Neural progenitor cell (in vitro differentiated cells): ENCODE results near the gene ITGAL. TPM values are rescaled to one million over a fixed set of nuclear protein-coding genes. Genes with fewer than 3 reads are reported as not detected.

Source experiments
- DNase-seq: peaks from one replicate; pipeline ENCODE4 v3.0.0-alpha.2; 2016; ENCODE audit warnings: low spot score
- H2AFZ ChIP-seq: fragments of 200-600 bp; sonication (generic); replicated peaks from 2 replicates; pipeline ENCODE4 v1.6.1; 2016; ENCODE audit warnings: antibody characterized with exemption
- H3F3A ChIP-seq: fragments of 200-600 bp; sonication (generic); 2 replicates; pipeline ENCODE4 v1.6.1; 2016; ENCODE audit warnings: antibody characterized with exemption, low read depth
- H3K27ac ChIP-seq: fragments of 200-600 bp; sonication (generic); 2 replicates; pipeline ENCODE4 v1.5.1; 2016; ENCODE audit warnings: mild to moderate bottlenecking
- H3K27me3 ChIP-seq: fragments of 200-600 bp; sonication (generic); 2 replicates; pipeline ENCODE4 v1.6.1; 2016; ENCODE audit warnings: mild to moderate bottlenecking, moderate library complexity
- H3K36me3 ChIP-seq: fragments of 200-600 bp; sonication (generic); 2 replicates; pipeline ENCODE4 v1.5.1; 2016
- H3K4me1 ChIP-seq: fragments of 200-600 bp; sonication (generic); 2 replicates; pipeline ENCODE4 v1.6.1; 2016; ENCODE audit warnings: mixed run types
- H3K4me2 ChIP-seq: fragments of 200-600 bp; sonication (generic); 2 replicates; pipeline ENCODE4 v1.6.1; 2016
- H3K4me3 ChIP-seq: fragments of 200-600 bp; sonication (generic); 2 replicates; pipeline ENCODE4 v1.5.1; 2016
- H3K79me2 ChIP-seq: fragments of 200-600 bp; sonication (generic); 2 replicates; pipeline ENCODE4 v1.6.1; 2016; ENCODE audit warnings: low read depth
- H3K9ac ChIP-seq: fragments of 200-600 bp; sonication (generic); 2 replicates; pipeline ENCODE4 v1.6.1; 2016
- H3K9me3 ChIP-seq: fragments of 200-600 bp; sonication (generic); 2 replicates; pipeline ENCODE4 v1.5.1; 2016; ENCODE audit warnings: low read depth
- H4K20me1 ChIP-seq: fragments of 200-600 bp; sonication (generic); 2 replicates; pipeline ENCODE4 v1.6.1; 2016; ENCODE audit warnings: low read depth
- H3K27ac Mint-ChIP-seq: 3 replicates; pipeline ENCODE4 v1.8.0; 2021; ENCODE audit warnings: mixed read lengths
- H3K27me3 Mint-ChIP-seq: 2 replicates; pipeline ENCODE4 v1.8.0; 2022; ENCODE audit warnings: low read depth, mild to moderate bottlenecking, inconsistent platforms, moderate library complexity, mixed read lengths; ENCODE audit not compliant: insufficient read depth
- H3K36me3 Mint-ChIP-seq: 3 replicates; pipeline ENCODE4 v1.8.0; 2021; ENCODE audit warnings: mixed read lengths
- H3K4me1 Mint-ChIP-seq: 3 replicates; pipeline ENCODE4 v1.8.0; 2021; ENCODE audit warnings: mixed read lengths
- H3K4me3 Mint-ChIP-seq: 3 replicates; pipeline ENCODE4 v1.8.0; 2021; ENCODE audit warnings: mild to moderate bottlenecking, moderate library complexity, mixed read lengths
- H3K9me3 Mint-ChIP-seq: 3 replicates; pipeline ENCODE4 v1.8.0; 2020; ENCODE audit warnings: mixed read lengths
- EZH2 ChIP-seq: fragments of 200-600 bp; sonication (generic); IDR thresholded peaks from 2 replicates; pipeline ENCODE4 v1.6.1; 2017; ENCODE audit warnings: antibody characterized with exemption, mild to moderate bottlenecking, moderate library complexity
- EZH2phosphoT487 ChIP-seq: fragments of 200-600 bp; sonication (generic); IDR thresholded peaks from 2 replicates; pipeline ENCODE4 v1.6.1; 2017; ENCODE audit warnings: antibody characterized with exemption
- total RNA-seq: library from RNA; depleted of rRNA; stranded (reverse); fragments of >200 nt; gene quantifications from 2 replicates; pipeline ENCODE4 v1.2.3, GENCODE V29; 2015; ENCODE audit warnings: low replicate concordance
- TF ChIP-seq, protein P1 (sequence below): fragments of 200-600 bp; sonication (generic); IDR thresholded peaks from 2 replicates; pipeline ENCODE4 v1.5.1; 2017; ENCODE audit warnings: antibody characterized with exemption, mild to moderate bottlenecking

Gene ITGAL
- total RNA-seq, 1 donor from 2014 or later: not detected

DNA sequence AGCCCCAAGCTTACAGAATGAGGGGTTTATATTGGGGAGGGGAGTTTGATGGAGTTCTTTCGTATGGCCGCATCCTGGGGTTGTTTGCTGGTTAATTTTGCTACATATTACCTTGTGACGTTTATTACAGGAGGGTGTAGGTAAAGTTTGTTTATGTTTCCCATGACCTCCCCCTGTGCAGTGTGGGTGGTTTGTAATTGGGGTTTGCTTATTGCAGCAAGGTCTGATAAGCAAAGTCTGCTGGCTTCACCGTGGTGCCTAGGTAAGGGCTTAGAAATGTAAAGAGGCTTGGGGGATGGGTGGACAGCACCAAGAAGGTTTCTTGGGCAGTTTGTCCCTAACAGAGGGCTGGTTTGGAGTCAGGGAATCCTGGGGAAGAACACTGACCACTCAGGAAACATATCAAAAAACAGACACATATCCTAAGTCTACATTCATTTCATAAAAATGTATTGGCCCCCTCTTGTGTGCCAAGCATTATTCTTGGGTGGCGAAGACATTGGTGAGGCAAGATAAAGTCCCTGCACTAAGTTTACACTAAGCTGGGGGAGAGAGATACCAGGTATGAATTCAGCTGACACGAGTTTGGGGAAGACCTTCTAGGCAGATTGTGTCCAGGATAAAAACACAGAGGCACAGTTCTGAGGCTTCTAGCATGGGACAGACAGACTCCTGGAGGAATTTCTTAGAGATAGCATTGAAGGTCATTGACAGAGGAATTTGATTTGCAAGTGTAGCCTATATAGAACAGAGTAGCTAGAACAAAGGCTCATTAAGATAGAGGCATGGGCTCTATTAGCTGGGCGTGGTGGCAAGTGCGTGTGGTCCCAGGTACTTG lies 76.1 kb downstream of the ITGAL start:
- Histone ChIP-seq H3K27ac (no peak overlapping the region), H3K27me3 (no peaks in the 10 kb centered on the region), H3K9ac (no peak overlapping the region), H3K9me3 (no peaks in the 10 kb centered on the region), H3K79me2 (peaks cover 3% of the 10 kb centered on the region), H3K4me3 (no peak overlapping the region), H3F3A (no peaks in the 10 kb centered on the region), H2AFZ (no peak overlapping the region), H3K36me3 (no peaks in the 10 kb centered on the region), H3K4me2 (no peak overlapping the region), H3K4me1 (peaks cover 7% of the 10 kb centered on the region), H4K20me1 (no peaks in the 10 kb centered on the region)
- TF ChIP-seq EZH2phosphoT487 (no peak), EZH2 (no peak)
- TF ChIP-seq, protein P1, sequence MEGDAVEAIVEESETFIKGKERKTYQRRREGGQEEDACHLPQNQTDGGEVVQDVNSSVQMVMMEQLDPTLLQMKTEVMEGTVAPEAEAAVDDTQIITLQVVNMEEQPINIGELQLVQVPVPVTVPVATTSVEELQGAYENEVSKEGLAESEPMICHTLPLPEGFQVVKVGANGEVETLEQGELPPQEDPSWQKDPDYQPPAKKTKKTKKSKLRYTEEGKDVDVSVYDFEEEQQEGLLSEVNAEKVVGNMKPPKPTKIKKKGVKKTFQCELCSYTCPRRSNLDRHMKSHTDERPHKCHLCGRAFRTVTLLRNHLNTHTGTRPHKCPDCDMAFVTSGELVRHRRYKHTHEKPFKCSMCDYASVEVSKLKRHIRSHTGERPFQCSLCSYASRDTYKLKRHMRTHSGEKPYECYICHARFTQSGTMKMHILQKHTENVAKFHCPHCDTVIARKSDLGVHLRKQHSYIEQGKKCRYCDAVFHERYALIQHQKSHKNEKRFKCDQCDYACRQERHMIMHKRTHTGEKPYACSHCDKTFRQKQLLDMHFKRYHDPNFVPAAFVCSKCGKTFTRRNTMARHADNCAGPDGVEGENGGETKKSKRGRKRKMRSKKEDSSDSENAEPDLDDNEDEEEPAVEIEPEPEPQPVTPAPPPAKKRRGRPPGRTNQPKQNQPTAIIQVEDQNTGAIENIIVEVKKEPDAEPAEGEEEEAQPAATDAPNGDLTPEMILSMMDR: no peak
- Mint-ChIP-seq H3K4me1 (peaks cover 10% of the 10 kb centered on the region), H3K36me3 (peaks cover 6% of the 10 kb centered on the region), H3K27ac (peak overlapping the region; percentile 8), H3K4me3 (no peak overlapping the region), H3K9me3 (peaks cover 2% of the 10 kb centered on the region), H3K27me3 (peaks cover 6% of the 10 kb centered on the region)
- DNase-seq: no peak

DNA sequence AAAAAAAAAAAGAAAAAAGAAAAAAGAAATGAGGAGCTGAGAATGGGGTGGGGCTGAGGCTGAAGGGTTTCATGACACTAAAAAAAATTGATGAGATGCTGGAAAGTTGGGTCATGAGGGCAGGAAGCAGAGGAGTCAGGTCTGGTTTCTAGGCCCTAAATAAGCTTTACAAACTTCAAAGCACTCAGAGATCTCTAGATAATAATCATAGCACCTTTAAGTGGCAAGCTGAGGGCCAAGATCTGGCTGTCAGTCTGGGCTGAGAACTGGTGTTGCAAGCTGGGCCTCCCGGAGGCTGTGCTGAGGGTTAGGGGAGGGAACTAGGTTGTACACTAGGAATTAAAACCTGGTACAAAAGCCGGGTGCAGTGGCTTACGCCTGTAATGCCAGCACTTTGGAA lies 79.2 kb downstream of the ITGAL start:
- H3K9me3 Mint-ChIP-seq: peaks cover 2% of the 10 kb centered on the region
- no peak overlapping the region for H3K4me3 ChIP-seq
- H3K27me3 ChIP-seq: no peaks in the 10 kb centered on the region
- no peak for DNase-seq
- H4K20me1 ChIP-seq: no peaks in the 10 kb centered on the region
- H3K27ac Mint-ChIP-seq: no peak overlapping the region
- peaks cover 6% of the 10 kb centered on the region for H3K27me3 Mint-ChIP-seq
- H3K36me3 ChIP-seq: no peaks in the 10 kb centered on the region
- no peaks in the 10 kb centered on the region for H3K4me1 ChIP-seq
- H3K4me1 Mint-ChIP-seq: peaks cover 11% of the 10 kb centered on the region
- TF ChIP-seq EZH2: no peak
- TF ChIP-seq, protein P1: no peak
- no peak overlapping the region for H3K9ac ChIP-seq
- no peak overlapping the region for H3K4me3 Mint-ChIP-seq
- H3K36me3 Mint-ChIP-seq: peaks cover 21% of the 10 kb centered on the region
- H3K9me3 ChIP-seq: no peaks in the 10 kb centered on the region
- no peak overlapping the region for H3K27ac ChIP-seq
- no peak overlapping the region for H2AFZ ChIP-seq
- peaks cover 11% of the 10 kb centered on the region for H3K79me2 ChIP-seq
- H3K4me2 ChIP-seq: no peak overlapping the region
- no peaks in the 10 kb centered on the region for H3F3A ChIP-seq

DNA sequence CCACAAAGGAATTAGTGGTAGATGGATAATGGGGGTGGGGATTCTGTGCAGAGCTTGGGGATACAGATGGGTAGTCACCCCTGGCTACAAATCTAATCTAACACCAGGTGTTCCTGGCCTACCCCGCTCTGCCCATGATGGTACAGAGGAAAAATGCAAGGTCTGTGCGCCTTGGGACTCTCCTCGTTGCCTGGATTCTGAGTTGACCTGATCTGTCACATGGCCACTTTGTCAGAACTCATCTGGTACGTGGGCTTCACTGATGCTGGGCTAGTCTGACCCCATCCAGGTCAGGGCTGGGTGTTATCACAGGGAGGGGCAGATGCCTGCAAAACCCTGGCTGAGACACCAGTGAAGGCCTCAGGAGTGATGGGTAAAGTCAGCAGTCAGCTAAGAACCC lies 80.4 kb downstream of the ITGAL start:
- no peak overlapping the region for H2AFZ ChIP-seq
- no peaks in the 10 kb centered on the region for H4K20me1 ChIP-seq
- no peak overlapping the region for H3K4me2 ChIP-seq
- Mint-ChIP-seq H3K27me3 (peaks cover 6% of the 10 kb centered on the region), H3K27ac (no peak overlapping the region), H3K36me3 (peaks cover 21% of the 10 kb centered on the region), H3K9me3 (no peaks in the 10 kb centered on the region), H3K4me1 (peaks cover 11% of the 10 kb centered on the region), H3K4me3 (no peak overlapping the region)
- no peak overlapping the region for H3K4me3 ChIP-seq
- no peaks in the 10 kb centered on the region for H3K4me1 ChIP-seq
- H3K9ac ChIP-seq: no peak overlapping the region
- H3K36me3 ChIP-seq: no peaks in the 10 kb centered on the region
- no peak for DNase-seq
- H3K79me2 ChIP-seq: peaks cover 22% of the 10 kb centered on the region
- H3K27me3 ChIP-seq: no peaks in the 10 kb centered on the region
- no peak overlapping the region for H3K27ac ChIP-seq
- H3K9me3 ChIP-seq: no peaks in the 10 kb centered on the region
- H3F3A ChIP-seq: peaks cover 2% of the 10 kb centered on the region
- TF ChIP-seq EZH2phosphoT487 (no peak), EZH2 (no peak)
- TF ChIP-seq, protein P1: no peak
